22Rv1 (cell line): ENCODE data around the gene NHLH2.

ENCODE experiments used
- CTCF ChIP-seq: fragments of 450-650 bp; IDR thresholded peaks from 2 replicates; pipeline ENCODE4 v1.5.1; 2017; ENCODE audit warnings: mild to moderate bottlenecking
- ZFX ChIP-seq: fragments of 450-650 bp; IDR thresholded peaks from 2 replicates; pipeline ENCODE4 v1.6.1; 2017; ENCODE audit warnings: antibody characterized with exemption, borderline replicate concordance

- TF ChIP-seq CTCF (no peak), ZFX (no peak)
Measured at GRCh38 chr1:115793162-115793561, 47.8 kb downstream of the NHLH2 start.
